GM19238 (cell line): Measurements from ENCODE around the gene PRKG1.

Source experiments
- DNase-seq: peaks from one replicate; pipeline ENCODE4 v3.0.0; 2011; ENCODE audit warnings: low spot score; ENCODE audit not compliant: insufficient read length

Gene PRKG1

GRCh38 chr10:51915031-51915542, 840.8 kb downstream of the PRKG1 start:
- no peak for DNase-seq

- DNase-seq: no peak
Observed at GRCh38 chr10:51918440-51918839, 844.2 kb downstream of the PRKG1 start.

- DNase-seq: no peak
Observed at GRCh38 chr10:51918884-51919325, 844.6 kb downstream of the PRKG1 start.

- DNase-seq: no peak
Observed at GRCh38 chr10:51920672-51921071, 846.4 kb downstream of the PRKG1 start.

GRCh38 chr10:51924359-51924758, 850.1 kb downstream of the PRKG1 start:
- DNase-seq: no peak

- no peak for DNase-seq
Observed at GRCh38 chr10:51926337-51926736, 852.0 kb downstream of the PRKG1 start.

GRCh38 chr10:51928162-51928561, 853.9 kb downstream of the PRKG1 start:
- no peak for DNase-seq

GRCh38 chr10:51932530-51932929, 858.2 kb downstream of the PRKG1 start:
- DNase-seq: no peak

- DNase-seq: no peak
Observed at GRCh38 chr10:51934373-51934772, 860.1 kb downstream of the PRKG1 start.

- no peak for DNase-seq
Observed at GRCh38 chr10:51935341-51935740, 861.1 kb downstream of the PRKG1 start.

GRCh38 chr10:51937308-51938140, 863.2 kb downstream of the PRKG1 start:
- no peak for DNase-seq

GRCh38 chr10:51950371-51950995, 876.2 kb downstream of the PRKG1 start:
- no peak for DNase-seq

- DNase-seq: no peak
Observed at GRCh38 chr10:51950996-51951555, 876.8 kb downstream of the PRKG1 start.

GRCh38 chr10:51951601-51952000, 877.3 kb downstream of the PRKG1 start:
- no peak for DNase-seq

- DNase-seq: no peak
Observed at GRCh38 chr10:51952056-51952455, 877.8 kb downstream of the PRKG1 start.

GRCh38 chr10:51955696-51956095, 881.4 kb downstream of the PRKG1 start:
- no peak for DNase-seq

- DNase-seq: no peak
Observed at GRCh38 chr10:51956822-51957221, 882.5 kb downstream of the PRKG1 start.

- DNase-seq: no peak
Observed at GRCh38 chr10:51960494-51960895, 886.2 kb downstream of the PRKG1 start.

- DNase-seq: no peak
Observed at GRCh38 chr10:51961401-51961800, 887.1 kb downstream of the PRKG1 start.

- DNase-seq: no peak
Observed at GRCh38 chr10:51964630-51965029, 890.3 kb downstream of the PRKG1 start.

- DNase-seq: no peak
Observed at GRCh38 chr10:51965451-51965850, 891.2 kb downstream of the PRKG1 start.

- no peak for DNase-seq
Observed at GRCh38 chr10:51972733-51973346, 898.6 kb downstream of the PRKG1 start.
